Effector CD8-positive, alpha-beta T cell (primary cell): ENCODE results near the gene EIF4H.
"Not testable (repeated sequence)": the region's sequence is repeated elsewhere in the genome, so short reads cannot be mapped to it uniquely, and the experiment has no call there.

Experiments
- DNase-seq: peaks from one replicate; lab custom pipeline; 2025; lab: John Stamatoyannopoulos, UW

The EIF4H gene

GRCh38 chr7:74199551-74200355 is 25.6 kb downstream of the EIF4H start:
- no peak for DNase-seq

- no peak for DNase-seq
These were observed 28.8 kb downstream of the EIF4H start for GRCh38 chr7:74202841-74203556.

GRCh38 chr7:74203956-74204618 is 29.9 kb downstream of the EIF4H start:
- no peak for DNase-seq

GRCh38 chr7:74206052-74206451 is 31.9 kb downstream of the EIF4H start:
- DNase-seq, result not testable (repeated sequence)

GRCh38 chr7:74206589-74207120 is 32.5 kb downstream of the EIF4H start:
- peak; percentile 66 for DNase-seq

GRCh38 chr7:74207586-74207985 is 33.4 kb downstream of the EIF4H start:
- no peak for DNase-seq

GRCh38 chr7:74208241-74208640 is 34.1 kb downstream of the EIF4H start:
- DNase-seq, result not testable (repeated sequence)

GRCh38 chr7:74212661-74213060 is 38.5 kb downstream of the EIF4H start:
- no peak for DNase-seq

GRCh38 chr7:74214816-74215630 is 40.9 kb downstream of the EIF4H start:
- DNase-seq, result no peak

GRCh38 chr7:74215921-74216320 is 41.8 kb downstream of the EIF4H start:
- no peak for DNase-seq

- DNase-seq, result no peak
These were observed 42.2 kb downstream of the EIF4H start for GRCh38 chr7:74216361-74216761.

- DNase-seq, result no peak
These were observed 43.5 kb downstream of the EIF4H start for GRCh38 chr7:74217455-74218342.

GRCh38 chr7:74218343-74218698 is 44.2 kb downstream of the EIF4H start:
- no peak for DNase-seq

GRCh38 chr7:74219416-74219815 is 45.3 kb downstream of the EIF4H start:
- no peak for DNase-seq

- DNase-seq, result no peak
These were observed 46.1 kb downstream of the EIF4H start for GRCh38 chr7:74220229-74220628.

GRCh38 chr7:74221713-74222112 is 47.6 kb downstream of the EIF4H start:
- no peak for DNase-seq

GRCh38 chr7:74222851-74223710 is 48.9 kb downstream of the EIF4H start:
- DNase-seq, result no peak

- DNase-seq, result no peak
These were observed 49.8 kb downstream of the EIF4H start for GRCh38 chr7:74223711-74224510.

- no peak for DNase-seq
These were observed 50.3 kb downstream of the EIF4H start for GRCh38 chr7:74224511-74224832.
